ENCODE results near the gene RNF34. TPM values are rescaled to one million over a fixed set of nuclear protein-coding genes. Genes with fewer than 3 reads are reported as not detected.

RNF34 gene
- total RNA-seq, 1 experiment from 2014 or later, result 66.4 TPM

GRCh38 chr12:121366063-121366459 is 33.9 kb upstream of the RNF34 start:
- H3K36me3 Mint-ChIP-seq (ENCODE audit: insufficient read depth in 1 of 3, low read depth in 3 of 3), result no peaks in the 10 kb centered on the region

More at GRCh38 chr12:121366063-121366459, 33.9 kb upstream of the RNF34 start:
- no peak overlapping the region for H2BK5ac ChIP-seq (ENCODE audit: insufficient read length, low read length)
- H3T11ph ChIP-seq (ENCODE audit: low read length), result no peak overlapping the region
- H2BK120ac ChIP-seq (ENCODE audit: low read depth, low read length, poor library complexity, severe bottlenecking), result no peak overlapping the region
- H3K18ac ChIP-seq (ENCODE audit: insufficient read length, low read depth, low read length), result no peak overlapping the region
- H4K8ac ChIP-seq (replicated peaks; ENCODE audit: insufficient read length, low read depth, low read length), result no peak overlapping the region
- no peaks in the 10 kb centered on the region for H3K9me3 ChIP-seq (ENCODE audit: control insufficient read depth, low read depth, low read length)
- no peaks in the 10 kb centered on the region for H3K4me1 ChIP-seq (ENCODE audit: insufficient read depth, low read length)
- no peaks in the 10 kb centered on the region for H3K23me2 ChIP-seq (ENCODE audit: insufficient read length, low read depth, low read length, poor library complexity, severe bottlenecking)
- Mint-ChIP-seq H3K27me3 (ENCODE audit: low read depth) (peaks cover 11% of the 10 kb centered on the region), H3K27ac (no peak overlapping the region), H3K9me3 (no peaks in the 10 kb centered on the region), H3K4me3 (no peak overlapping the region), H3K4me1 (no peaks in the 10 kb centered on the region)
- no peak overlapping the region for H3K9ac ChIP-seq (ENCODE audit: extremely low read depth, insufficient read length, low read length)
- H4K91ac ChIP-seq (ENCODE audit: insufficient read length, low read depth, low read length), result no peak overlapping the region
- H3K79me2 ChIP-seq (ENCODE audit: insufficient read depth, low read length), result no peaks in the 10 kb centered on the region
- H3K27me3 ChIP-seq (ENCODE audit: insufficient read depth, low read length), result no peaks in the 10 kb centered on the region
- no peak overlapping the region for H3K23ac ChIP-seq (ENCODE audit: insufficient read length, low read depth, low read length)
- H2AK5ac ChIP-seq (ENCODE audit: insufficient read length, low read length), result no peak overlapping the region
- no peak overlapping the region for H3K27ac ChIP-seq (ENCODE audit: insufficient read length, low read depth, low read length)
- no peak overlapping the region for H2BK12ac ChIP-seq (ENCODE audit: insufficient read length, low read depth, low read length)
- no peak overlapping the region for H3K4ac ChIP-seq (ENCODE audit: low read depth, low read length)
- no peak for DNase-seq
- H3K4me2 ChIP-seq (ENCODE audit: insufficient read depth, insufficient read length, low read length), result no peak overlapping the region
- WGBS (ENCODE audit: extremely low coverage, insufficient read length, low lambda C conversion rate), result no CpG with 5 or more reads among the region's 4 CpGs
- H2BK20ac ChIP-seq (ENCODE audit: low read depth, low read length, poor library complexity, severe bottlenecking), result no peak overlapping the region
- H4K5ac ChIP-seq (ENCODE audit: insufficient read length, low read depth, low read length), result no peak overlapping the region
- peaks cover 4% of the 10 kb centered on the region for H4K20me1 ChIP-seq (ENCODE audit: control insufficient read depth, insufficient read depth, insufficient read length)
- no peak overlapping the region for H2AFZ ChIP-seq (ENCODE audit: low read length)
- no peak overlapping the region for H2BK15ac ChIP-seq (ENCODE audit: low read depth, low read length)
- no peaks in the 10 kb centered on the region for H3K79me1 ChIP-seq (ENCODE audit: insufficient read depth, low read depth, low read length, poor library complexity, severe bottlenecking)
- TF ChIP-seq, protein P1, sequence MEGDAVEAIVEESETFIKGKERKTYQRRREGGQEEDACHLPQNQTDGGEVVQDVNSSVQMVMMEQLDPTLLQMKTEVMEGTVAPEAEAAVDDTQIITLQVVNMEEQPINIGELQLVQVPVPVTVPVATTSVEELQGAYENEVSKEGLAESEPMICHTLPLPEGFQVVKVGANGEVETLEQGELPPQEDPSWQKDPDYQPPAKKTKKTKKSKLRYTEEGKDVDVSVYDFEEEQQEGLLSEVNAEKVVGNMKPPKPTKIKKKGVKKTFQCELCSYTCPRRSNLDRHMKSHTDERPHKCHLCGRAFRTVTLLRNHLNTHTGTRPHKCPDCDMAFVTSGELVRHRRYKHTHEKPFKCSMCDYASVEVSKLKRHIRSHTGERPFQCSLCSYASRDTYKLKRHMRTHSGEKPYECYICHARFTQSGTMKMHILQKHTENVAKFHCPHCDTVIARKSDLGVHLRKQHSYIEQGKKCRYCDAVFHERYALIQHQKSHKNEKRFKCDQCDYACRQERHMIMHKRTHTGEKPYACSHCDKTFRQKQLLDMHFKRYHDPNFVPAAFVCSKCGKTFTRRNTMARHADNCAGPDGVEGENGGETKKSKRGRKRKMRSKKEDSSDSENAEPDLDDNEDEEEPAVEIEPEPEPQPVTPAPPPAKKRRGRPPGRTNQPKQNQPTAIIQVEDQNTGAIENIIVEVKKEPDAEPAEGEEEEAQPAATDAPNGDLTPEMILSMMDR (conservative IDR thresholded peaks at IDR 0.05), result no peak
- no peak overlapping the region for H3K56ac ChIP-seq (ENCODE audit: insufficient read length, low read depth, low read length)
- no peak overlapping the region for H3K14ac ChIP-seq (ENCODE audit: insufficient read depth, low read length)

All from H9 (cell line).